HUDEP-2 (cell line): Measurements from ENCODE around the gene CTLA4.

Experiments used
- DNase-seq, 76 experiments: peaks; one replicate each; lab custom pipeline; 2025; ENCODE audit not compliant: unreplicated experiment in 76 of 76; lab: John Stamatoyannopoulos, UW

The CTLA4 gene

GRCh38 chr2:203889944-203890343, 22.4 kb downstream of the CTLA4 start:
- DNase-seq = no peak

DNA sequence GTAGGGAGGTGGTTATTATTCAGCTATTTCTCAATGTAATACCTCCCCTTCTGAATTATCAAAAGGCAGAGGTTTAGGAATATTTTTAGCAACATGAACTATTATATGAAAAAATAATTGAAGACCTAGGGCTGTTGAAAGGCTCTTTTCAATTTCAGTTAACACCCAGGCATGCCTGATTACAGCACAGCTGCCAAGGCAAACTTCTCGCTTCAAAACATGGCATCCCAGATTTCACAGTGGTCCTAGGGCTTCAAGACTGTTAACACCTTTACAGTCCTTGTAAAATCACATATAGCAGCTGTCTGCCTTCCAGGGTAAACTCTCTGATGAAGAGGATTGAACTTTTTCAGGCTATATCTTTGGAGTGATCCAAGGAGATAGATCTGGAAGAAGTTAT, 23.2 kb downstream of the CTLA4 start:
- no peak for DNase-seq

DNA sequence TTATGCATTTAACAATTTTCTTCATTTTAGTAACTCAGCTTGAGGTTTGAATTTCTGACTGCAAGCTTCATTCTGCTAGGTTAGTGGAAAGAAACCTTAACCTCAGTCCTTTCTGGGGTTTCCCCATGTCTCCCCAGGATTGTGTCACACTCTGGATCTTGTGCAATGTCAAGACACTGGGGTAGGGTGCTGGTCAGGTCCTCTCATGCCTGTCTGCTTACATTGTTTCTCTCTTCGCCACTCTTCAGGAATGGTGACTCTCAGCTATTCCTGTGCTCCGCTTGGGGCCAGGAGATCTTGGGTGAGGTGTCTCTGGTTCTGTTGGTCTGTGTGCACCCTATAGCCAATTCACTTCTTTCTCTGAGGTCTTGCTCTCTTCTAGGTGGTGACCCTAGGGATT, 23.9 kb downstream of the CTLA4 start:
- no peak for DNase-seq

DNA sequence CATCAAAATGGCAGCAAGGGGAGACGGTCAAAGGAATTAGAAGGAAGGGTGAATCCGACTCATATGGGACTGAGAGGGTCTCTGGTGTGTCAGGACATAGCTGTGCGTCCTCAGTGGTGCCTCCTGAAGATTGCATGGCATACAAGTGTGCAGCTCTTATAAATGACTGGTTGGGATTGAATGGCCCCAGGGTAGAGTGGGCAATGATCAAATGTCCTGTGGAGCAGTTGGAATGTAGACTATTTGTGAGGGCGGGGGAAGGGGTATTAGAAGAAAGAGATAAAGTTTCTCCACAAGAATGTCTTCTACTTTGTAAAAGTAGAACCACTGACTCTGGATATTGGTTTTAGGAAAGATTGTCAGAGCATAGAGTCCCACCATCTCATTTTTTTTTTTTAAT, 24.6 kb downstream of the CTLA4 start:
- DNase-seq = no peak

DNA sequence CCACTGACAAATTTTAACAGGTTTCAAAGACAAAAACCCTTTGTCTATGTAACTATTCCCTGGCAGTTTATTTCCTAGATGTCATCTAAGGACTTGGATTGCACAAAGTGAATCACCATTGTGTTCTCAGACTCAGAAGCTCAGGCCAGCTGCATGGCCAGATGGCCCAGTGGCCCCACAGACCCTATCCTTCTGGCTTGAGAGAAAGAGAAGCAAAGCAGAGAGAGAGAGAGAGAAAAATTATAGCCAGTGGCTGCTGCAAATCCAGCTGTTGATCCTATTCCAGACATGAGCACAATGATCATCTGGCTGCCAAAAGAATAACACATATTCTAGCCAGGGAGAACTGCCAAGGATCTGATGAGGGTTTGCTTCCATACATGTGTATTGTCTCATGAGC, 25.8 kb downstream of the CTLA4 start:
- DNase-seq = no peak

GRCh38 chr2:203893840-203894239, 26.3 kb downstream of the CTLA4 start:
- no peak for DNase-seq

DNA sequence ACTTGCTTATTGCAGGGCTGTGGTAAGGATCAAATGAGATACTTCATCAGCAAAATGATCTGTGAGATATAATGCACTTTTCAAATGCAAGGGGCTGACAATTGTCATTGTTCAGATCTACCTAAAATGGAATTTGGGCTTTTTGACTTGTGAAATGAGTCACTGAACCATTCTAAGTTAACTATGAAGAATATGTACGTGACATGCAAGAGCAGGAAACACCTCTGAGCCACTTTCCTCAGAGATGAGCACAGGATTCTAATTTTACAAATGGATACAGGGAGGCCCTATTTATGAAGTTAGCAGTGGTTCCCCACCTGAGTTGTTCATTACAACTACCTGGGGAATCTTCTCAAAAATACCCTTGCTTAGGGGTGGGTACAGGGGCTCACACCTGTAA, 26.7 kb downstream of the CTLA4 start:
- DNase-seq = no peak

- no peak for DNase-seq
Observed at GRCh38 chr2:203897544-203897943, 30.0 kb downstream of the CTLA4 start.

GRCh38 chr2:203898657-203899056, 31.1 kb downstream of the CTLA4 start:
- no peak for DNase-seq

GRCh38 chr2:203900253-203900652, 32.7 kb downstream of the CTLA4 start:
- DNase-seq = no peak

- no peak for DNase-seq
Observed at GRCh38 chr2:203904022-203904421, 36.5 kb downstream of the CTLA4 start.

GRCh38 chr2:203905656-203906055, 38.1 kb downstream of the CTLA4 start:
- no peak for DNase-seq

GRCh38 chr2:203908066-203908796, 40.7 kb downstream of the CTLA4 start:
- no peak for DNase-seq

GRCh38 chr2:203908797-203909185, 41.2 kb downstream of the CTLA4 start:
- DNase-seq = no peak

- DNase-seq = no peak
Observed at GRCh38 chr2:203909261-203909967, 41.8 kb downstream of the CTLA4 start.

- no peak for DNase-seq
Observed at GRCh38 chr2:203909974-203910373, 42.4 kb downstream of the CTLA4 start.

DNA sequence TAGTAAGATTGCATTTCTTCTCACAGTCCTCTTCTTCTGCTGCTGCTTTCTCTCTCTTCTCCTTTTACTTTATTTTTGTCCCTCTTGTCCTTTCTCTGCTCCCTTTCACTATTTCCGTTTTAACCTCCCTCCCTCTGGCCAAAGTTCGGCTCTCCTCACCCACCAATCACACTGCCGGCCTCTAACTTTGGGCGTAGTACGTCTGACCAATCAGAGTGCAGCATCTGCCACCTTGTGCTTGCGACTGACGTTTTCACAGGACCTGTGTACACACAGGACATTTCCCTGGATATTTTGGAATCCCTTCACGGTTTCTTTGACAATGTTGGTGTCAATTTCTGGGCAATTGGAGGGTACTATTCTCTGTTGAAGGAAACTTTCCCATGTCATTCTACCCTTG, 46.4 kb downstream of the CTLA4 start:
- DNase-seq = no peak

- DNase-seq = no peak
Observed at GRCh38 chr2:203914546-203915182, 47.1 kb downstream of the CTLA4 start.

DNA sequence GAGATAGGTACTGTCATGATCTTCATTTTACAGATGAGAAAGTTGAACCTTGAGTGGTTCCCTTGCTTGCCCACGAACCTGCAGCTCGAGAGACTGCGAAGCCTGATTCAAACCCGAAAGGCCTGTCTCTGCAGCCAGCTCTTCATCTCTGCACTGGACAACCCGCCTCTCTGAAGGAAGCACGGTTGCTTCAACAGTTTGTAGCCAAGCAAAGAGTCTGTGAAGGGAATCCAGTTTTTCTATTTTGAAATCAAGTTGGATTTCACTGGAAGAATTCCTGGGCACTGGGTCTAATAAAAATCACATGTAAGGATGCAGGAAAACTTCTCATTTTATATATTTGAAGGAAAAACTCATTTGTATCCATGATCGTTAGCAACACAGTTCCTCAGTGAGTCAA, 47.7 kb downstream of the CTLA4 start:
- no peak for DNase-seq

DNA sequence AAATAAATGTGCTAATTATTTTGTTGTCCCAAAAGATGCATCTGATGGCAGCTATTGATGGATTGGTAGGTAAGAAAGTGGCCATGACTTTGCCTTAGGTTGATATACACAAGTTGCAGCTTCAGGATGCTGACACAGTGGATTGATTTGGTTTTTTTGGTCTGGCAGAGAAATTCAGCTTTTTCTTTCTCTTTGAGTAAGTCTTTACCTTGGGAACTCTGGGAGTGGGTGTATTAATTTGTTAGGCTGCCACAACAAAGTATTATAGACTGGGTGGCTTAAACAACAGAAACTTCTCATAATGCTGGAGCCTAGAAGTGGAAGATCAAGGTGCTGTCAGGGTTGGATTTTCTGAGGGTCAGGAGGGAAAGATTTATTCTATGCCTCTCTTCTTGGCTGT, 49.2 kb downstream of the CTLA4 start:
- DNase-seq = no peak

DNA sequence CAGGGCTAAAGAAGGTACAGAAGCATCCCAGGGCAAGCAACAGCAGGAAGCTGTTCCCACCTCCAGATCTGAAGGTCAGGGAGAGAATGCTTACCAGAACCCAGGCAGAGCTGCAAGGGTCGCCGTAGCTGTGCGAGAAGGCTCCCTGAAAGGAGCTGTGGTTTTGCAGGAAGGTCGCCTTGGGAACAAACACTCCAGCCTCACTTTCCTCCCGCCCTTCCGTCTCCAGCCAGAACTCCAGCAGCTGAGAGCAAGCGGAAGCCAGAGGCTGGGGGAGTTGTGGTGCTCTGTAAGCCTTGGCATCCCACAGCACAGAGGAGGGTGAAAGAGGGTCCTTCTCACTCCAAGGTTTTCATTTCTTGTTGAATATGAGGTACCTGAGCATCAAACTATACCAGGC, 50.7 kb downstream of the CTLA4 start:
- DNase-seq = no peak

- DNase-seq = no peak
Observed at GRCh38 chr2:203918839-203919238, 51.3 kb downstream of the CTLA4 start.
